ENCODE measurements around the gene BCAN. TPM values are rescaled to one million over a fixed set of nuclear protein-coding genes. Genes with fewer than 3 reads are reported as not detected.

The BCAN gene
- total RNA-seq, 2 experiments from 2014 or later, result not detected

DNA sequence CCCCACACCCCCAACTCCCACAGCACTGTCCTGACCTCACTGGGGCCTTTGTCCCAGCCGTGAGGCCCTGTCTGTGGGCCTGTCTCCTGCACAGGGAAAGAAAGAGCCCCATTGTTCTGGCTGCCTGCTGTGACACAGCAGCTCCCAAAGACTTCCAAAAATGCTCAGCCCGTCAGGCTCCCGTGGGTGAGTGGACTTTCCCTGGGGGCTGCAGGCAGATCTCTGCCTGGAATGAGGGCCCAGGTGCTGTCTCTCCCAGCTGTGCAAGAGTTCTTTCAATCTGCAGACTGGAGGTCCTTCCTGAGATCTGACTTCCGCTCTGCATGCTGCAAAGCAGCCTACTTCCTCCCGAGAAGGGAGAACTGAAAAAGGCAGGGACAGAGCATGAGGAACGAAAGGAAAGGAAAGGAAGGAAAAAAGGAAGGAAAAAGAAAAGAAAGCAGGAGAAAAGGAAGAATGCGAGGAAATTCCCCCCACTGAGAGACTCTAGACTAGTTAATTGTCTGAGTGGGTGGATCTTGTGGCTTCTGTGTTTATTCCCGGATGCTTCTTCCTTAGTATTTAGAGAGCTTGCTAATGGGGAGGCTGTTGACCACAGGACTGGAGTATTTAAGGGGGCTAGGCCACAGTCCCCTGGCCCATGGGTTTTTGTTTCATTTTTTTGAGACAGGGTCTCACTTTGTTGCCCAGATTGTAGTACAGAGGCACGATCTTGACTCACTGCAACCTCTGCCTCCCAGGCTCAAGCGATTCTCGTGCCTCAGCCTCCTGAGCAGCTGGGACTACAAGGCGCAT, 20.3 kb downstream of the BCAN start:
- Mint-ChIP-seq H3K27ac (no peak overlapping the region), H3K27me3 (peaks cover 8% of the 10 kb centered on the region), H3K4me1 (ENCODE audit: low read depth) (peaks cover 37% of the 10 kb centered on the region), H3K4me3 (no peak overlapping the region), H3K9me3 (no peaks in the 10 kb centered on the region), H3K36me3 (ENCODE audit: low read depth) (no peaks in the 10 kb centered on the region)
- ChIA-PET POLR2A (interaction anchor here (0.7 to 1.3 kb wide), 3 partner anchors 12 to 147 kb away, joined by 3 to 5 read pairs (median 3); partner anchors contain the start of gene NES), CTCF (interaction anchor here (0.8 to 8.6 kb wide), 11 partner anchors 10 to 277 kb away, joined by 3 to 273 read pairs (median 34); partner anchors contain the start of genes BCAN, CRABP2, ISG20L2 and METTL25B)
- no peak for ATAC-seq
- no peak for DNase-seq
- intact Hi-C loops (cut with micrococcal nuclease), result no loop called here
- TF ChIP-seq, protein P1, sequence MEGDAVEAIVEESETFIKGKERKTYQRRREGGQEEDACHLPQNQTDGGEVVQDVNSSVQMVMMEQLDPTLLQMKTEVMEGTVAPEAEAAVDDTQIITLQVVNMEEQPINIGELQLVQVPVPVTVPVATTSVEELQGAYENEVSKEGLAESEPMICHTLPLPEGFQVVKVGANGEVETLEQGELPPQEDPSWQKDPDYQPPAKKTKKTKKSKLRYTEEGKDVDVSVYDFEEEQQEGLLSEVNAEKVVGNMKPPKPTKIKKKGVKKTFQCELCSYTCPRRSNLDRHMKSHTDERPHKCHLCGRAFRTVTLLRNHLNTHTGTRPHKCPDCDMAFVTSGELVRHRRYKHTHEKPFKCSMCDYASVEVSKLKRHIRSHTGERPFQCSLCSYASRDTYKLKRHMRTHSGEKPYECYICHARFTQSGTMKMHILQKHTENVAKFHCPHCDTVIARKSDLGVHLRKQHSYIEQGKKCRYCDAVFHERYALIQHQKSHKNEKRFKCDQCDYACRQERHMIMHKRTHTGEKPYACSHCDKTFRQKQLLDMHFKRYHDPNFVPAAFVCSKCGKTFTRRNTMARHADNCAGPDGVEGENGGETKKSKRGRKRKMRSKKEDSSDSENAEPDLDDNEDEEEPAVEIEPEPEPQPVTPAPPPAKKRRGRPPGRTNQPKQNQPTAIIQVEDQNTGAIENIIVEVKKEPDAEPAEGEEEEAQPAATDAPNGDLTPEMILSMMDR (IDR thresholded peaks at IDR 0.05), result no peak

DNA sequence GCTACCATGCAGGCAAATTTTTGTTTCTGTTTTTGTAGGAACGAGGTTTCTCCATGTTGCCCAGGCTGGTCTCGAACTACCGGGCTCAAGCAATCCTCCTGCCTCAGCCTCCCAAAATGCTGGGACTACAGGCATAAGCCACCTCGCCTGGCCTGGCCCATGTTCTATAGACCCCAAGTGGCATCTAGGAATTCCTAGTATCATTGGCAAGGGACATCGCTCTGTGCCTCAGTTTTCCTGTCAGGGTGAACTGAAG, 20.8 kb downstream of the BCAN start:
- no peaks in the 10 kb centered on the region for H3K9me3 Mint-ChIP-seq
- POLR2A ChIA-PET, result no interaction called here
- no peak for DNase-seq
- TF ChIP-seq, protein P1 (IDR thresholded peaks at IDR 0.05), result no peak
- no peaks in the 10 kb centered on the region for H3K36me3 Mint-ChIP-seq (ENCODE audit: low read depth)
- H3K27ac Mint-ChIP-seq, result no peak overlapping the region
- no peak overlapping the region for H3K4me3 Mint-ChIP-seq
- CTCF ChIA-PET, result interaction anchor here (3.7 to 8.6 kb wide), 4 partner anchors 27 to 64 kb away, joined by 38 to 273 read pairs (median 69); partner anchors contain the start of genes CRABP2, ISG20L2 and METTL25B
- ATAC-seq, result no peak
- H3K27me3 Mint-ChIP-seq, result peaks cover 4% of the 10 kb centered on the region
- intact Hi-C loops (cut with micrococcal nuclease), result no loop called here
- peaks cover 33% of the 10 kb centered on the region for H3K4me1 Mint-ChIP-seq (ENCODE audit: low read depth)

DNA sequence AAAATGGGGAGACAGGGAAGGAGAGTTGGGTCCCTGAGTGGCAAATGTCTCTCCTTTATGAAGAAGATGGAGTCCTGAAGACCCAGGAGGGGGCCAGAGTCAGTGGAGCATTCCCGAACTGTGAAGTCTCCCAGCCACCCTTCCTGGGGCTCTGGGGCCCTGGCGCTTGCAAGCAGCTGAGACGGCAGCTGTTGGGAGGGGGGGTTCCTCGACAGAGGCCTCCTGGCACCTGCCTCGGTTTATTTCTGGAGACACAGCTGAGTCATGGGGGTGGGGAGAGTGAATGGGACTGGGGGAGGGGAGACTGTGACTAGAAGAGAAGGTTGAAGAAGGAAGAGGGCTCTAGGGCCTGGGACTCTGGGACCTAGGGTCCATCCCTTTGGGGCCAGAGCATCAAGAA, 21.3 kb downstream of the BCAN start:
- no peak for ATAC-seq
- Mint-ChIP-seq H3K4me3 (no peak overlapping the region), H3K36me3 (ENCODE audit: low read depth) (no peaks in the 10 kb centered on the region), H3K4me1 (ENCODE audit: low read depth) (peaks cover 29% of the 10 kb centered on the region), H3K27me3 (peaks cover 2% of the 10 kb centered on the region), H3K27ac (no peak overlapping the region), H3K9me3 (no peaks in the 10 kb centered on the region)
- ChIA-PET CTCF (interaction anchor here (1.2 to 1.3 kb wide), 2 partner anchors 15 to 35 kb away, joined by 3 to 4 read pairs; no protein-coding TSS in a partner anchor), POLR2A (no interaction called here)
- no peak for DNase-seq
- intact Hi-C loops (cut with micrococcal nuclease), result no loop called here
- TF ChIP-seq, protein P1 (IDR thresholded peaks at IDR 0.05), result no peak

DNA sequence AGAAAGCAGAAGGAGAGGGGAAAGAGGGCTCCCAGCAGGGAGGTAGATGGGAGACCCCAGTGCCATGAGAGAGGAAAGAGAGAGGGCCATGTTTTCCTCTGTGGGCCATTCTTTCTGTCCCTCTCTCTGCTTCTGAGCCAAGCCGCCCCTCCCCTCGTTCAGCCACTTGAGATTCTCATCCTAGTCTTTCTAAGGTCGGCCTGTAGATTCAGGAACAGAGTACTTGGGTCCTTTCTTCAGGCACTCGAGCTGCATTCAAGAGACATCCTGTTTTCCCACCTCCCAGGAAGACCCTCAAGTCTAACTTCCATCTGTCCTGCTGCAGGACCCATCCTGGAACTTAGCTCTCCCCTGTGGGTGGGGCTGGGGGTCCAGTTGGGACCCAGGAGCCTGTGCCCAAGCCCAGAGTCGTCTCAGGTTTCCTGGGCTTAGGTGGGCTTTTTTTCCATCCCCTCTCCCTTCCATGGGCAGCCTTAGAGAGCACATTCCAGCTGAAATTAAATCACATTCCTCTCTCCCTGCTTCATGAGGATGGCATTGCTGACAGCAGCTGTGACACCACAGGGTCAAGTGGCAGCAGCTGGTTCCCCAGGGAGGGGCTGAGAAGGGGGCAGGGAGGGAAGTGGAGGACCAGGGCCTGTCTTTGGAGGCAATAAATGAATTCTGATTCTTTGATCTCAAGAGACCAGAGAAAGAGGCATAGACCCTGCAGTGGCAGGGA, 22.3 kb downstream of the BCAN start:
- Mint-ChIP-seq H3K27ac (no peak overlapping the region), H3K9me3 (no peaks in the 10 kb centered on the region), H3K36me3 (ENCODE audit: low read depth) (no peaks in the 10 kb centered on the region), H3K4me3 (no peak overlapping the region), H3K27me3 (peaks cover 2% of the 10 kb centered on the region), H3K4me1 (ENCODE audit: low read depth) (peaks cover 28% of the 10 kb centered on the region)
- DNase-seq (no peak), ATAC-seq (no peak)
- ChIA-PET CTCF (interaction anchor here (0.8 to 2.0 kb wide), 7 partner anchors 13 to 184 kb away, joined by 3 to 10 read pairs (median 4); no protein-coding TSS in a partner anchor), POLR2A (interaction anchor here (0.6 kb wide), 1 partner anchor 58 kb away, joined by 3 read pairs; no protein-coding TSS in a partner anchor)
- intact Hi-C loops (cut with micrococcal nuclease), result no loop called here
- TF ChIP-seq, protein P1 (IDR thresholded peaks at IDR 0.05), result no peak

All from activated CD8-positive, alpha-beta T cell treated with anti-CD3 and anti-CD28 coated beads for 36 hours (primary cell).